Thyroid gland (tissue), 4 donors: ENCODE results near the gene CDHR4.

Source experiments
- POLR2A ChIP-seq, 2 donors: fragments of 450-650 bp; IDR thresholded peaks; one replicate each; pipeline ENCODE4 v1.6.1; 2017; ENCODE audit warnings: antibody characterized with exemption in 2 of 2, mild to moderate bottlenecking in 2 of 2, moderate library complexity in 1 of 2
- TF ChIP-seq, protein P1 (sequence below), 6 experiments: fragments of 200-600 bp in 3 of 6; fragments of 450-650 bp in 3 of 6; sonication (generic) in 3 of 6; IDR thresholded peaks; one replicate each; pipeline ENCODE4 v1.5.1; 2016 to 2019; ENCODE audit warnings: antibody characterized with exemption in 6 of 6, mild to moderate bottlenecking in 2 of 6, inconsistent platforms in 1 of 6, moderate library complexity in 1 of 6

DNA sequence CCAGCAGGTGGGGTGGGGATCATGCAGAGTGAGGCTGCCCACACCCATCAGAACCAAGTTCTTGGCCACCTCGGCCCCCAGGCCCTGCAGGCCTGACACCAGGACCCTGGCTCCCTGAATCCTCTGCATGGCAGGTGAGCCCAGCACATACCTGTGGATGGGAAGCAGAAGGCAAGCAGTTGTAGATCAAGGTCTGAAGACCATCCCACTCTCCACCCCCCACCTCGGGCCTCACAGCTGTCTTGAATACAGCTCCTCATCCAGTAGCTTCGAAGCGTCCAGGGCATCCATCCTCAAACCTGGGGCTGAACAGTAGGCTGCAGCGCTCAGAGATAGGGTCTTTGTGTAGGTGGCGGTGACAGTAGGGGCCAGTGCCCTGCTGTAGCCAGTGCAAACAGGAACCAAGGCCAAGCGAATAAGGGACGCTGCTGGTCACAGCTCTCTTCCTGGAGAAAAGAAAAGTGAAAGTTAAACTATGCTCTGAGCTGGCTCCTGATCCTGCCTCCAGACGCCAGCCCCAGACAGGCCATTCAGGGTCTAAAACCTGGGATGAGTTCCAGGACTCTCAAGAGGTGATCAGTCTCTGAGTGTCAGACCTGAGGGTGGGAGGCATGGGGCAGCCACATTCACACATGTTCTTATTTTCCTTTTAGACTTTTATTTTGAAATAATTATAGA is 14.0 kb upstream of the CDHR4 start, which contains the start of gene UBA7:
- no peak for TF ChIP-seq POLR2A (IDR thresholded peaks at IDR 0.05)
- TF ChIP-seq, protein P1, sequence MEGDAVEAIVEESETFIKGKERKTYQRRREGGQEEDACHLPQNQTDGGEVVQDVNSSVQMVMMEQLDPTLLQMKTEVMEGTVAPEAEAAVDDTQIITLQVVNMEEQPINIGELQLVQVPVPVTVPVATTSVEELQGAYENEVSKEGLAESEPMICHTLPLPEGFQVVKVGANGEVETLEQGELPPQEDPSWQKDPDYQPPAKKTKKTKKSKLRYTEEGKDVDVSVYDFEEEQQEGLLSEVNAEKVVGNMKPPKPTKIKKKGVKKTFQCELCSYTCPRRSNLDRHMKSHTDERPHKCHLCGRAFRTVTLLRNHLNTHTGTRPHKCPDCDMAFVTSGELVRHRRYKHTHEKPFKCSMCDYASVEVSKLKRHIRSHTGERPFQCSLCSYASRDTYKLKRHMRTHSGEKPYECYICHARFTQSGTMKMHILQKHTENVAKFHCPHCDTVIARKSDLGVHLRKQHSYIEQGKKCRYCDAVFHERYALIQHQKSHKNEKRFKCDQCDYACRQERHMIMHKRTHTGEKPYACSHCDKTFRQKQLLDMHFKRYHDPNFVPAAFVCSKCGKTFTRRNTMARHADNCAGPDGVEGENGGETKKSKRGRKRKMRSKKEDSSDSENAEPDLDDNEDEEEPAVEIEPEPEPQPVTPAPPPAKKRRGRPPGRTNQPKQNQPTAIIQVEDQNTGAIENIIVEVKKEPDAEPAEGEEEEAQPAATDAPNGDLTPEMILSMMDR (IDR thresholded peaks at IDR 0.05) = no peak
